GM19438 (cell line): ENCODE measurements around the gene UGGT2.

ENCODE experiments used
- ATAC-seq: cut with Tn5 transposase; IDR thresholded peaks from one replicate; pipeline ENCODE4 v1.9.1; 2021; ENCODE audit warnings: low read depth; ENCODE audit not compliant: unreplicated experiment

The UGGT2 gene

GRCh38 chr13:95754069-95754468 is 299.1 kb downstream of the UGGT2 start:
- no peak for ATAC-seq

GRCh38 chr13:95752677-95753076 is 300.5 kb downstream of the UGGT2 start:
- ATAC-seq, result no peak
